HepG2 (cell line): ENCODE results near the gene PIP5K1C. TPM values are rescaled to one million over a fixed set of nuclear protein-coding genes. Genes with fewer than 3 reads are reported as not detected.

Source experiments
- ATF2 ChIP-seq: sonication (generic); formaldehyde crosslinking; IDR thresholded peaks from 2 replicates; pipeline ENCODE4 v1.4.0; 2020; ENCODE audit warnings: missing genetic modification reagents
- CBX5 ChIP-seq: sonication (generic); formaldehyde crosslinking; IDR thresholded peaks from 2 replicates; pipeline ENCODE4 v1.4.0; 2020; ENCODE audit warnings: missing genetic modification reagents, borderline replicate concordance
- EHMT2 ChIP-seq: fragments of 200-600 bp; sonication (generic); IDR thresholded peaks from 2 replicates; pipeline ENCODE4 v1.7.0; 2017; ENCODE audit warnings: antibody characterized with exemption, low read depth, low read length, borderline replicate concordance
- FOXA3 ChIP-seq: IDR thresholded peaks from 2 replicates; pipeline ENCODE4 v1.6.1; 2016; ENCODE audit warnings: missing genetic modification reagents, missing compliant biosample characterization
- FOXO1 ChIP-seq: sonication (generic); formaldehyde crosslinking; IDR thresholded peaks from 2 replicates; pipeline ENCODE4 v1.4.0; 2020; ENCODE audit warnings: missing genetic modification reagents
- FOXP1 ChIP-seq, 2 experiments: fragments of 450-650 bp in 1 of 2; IDR thresholded peaks; 2 replicates each; pipeline ENCODE4 v1.6.1; 2017 to 2018; ENCODE audit warnings: antibody characterized with exemption in 1 of 2
- GATAD2A ChIP-seq: IDR thresholded peaks from 2 replicates; pipeline ENCODE4 v1.6.1; 2016
- ISL2 ChIP-seq: sonication (generic); formaldehyde crosslinking; IDR thresholded peaks from 2 replicates; pipeline ENCODE4 v1.5.0; 2020; ENCODE audit warnings: missing genetic modification reagents
- KDM4B ChIP-seq: sonication (generic); formaldehyde crosslinking; IDR thresholded peaks from 2 replicates; pipeline ENCODE4 v1.4.0; 2020; ENCODE audit warnings: missing genetic modification reagents
- MNT ChIP-seq: fragments of 450-650 bp; IDR thresholded peaks from 2 replicates; pipeline ENCODE4 v1.6.1; 2016
- NFATC3 ChIP-seq: sonication (generic); formaldehyde crosslinking; IDR thresholded peaks from 2 replicates; pipeline ENCODE4 v1.5.1; 2020; ENCODE audit warnings: mild to moderate bottlenecking, missing genetic modification reagents
- NONO ChIP-seq, 2 experiments: fragments of 450-650 bp in 1 of 2; sonication (generic) in 1 of 2; formaldehyde crosslinking in 1 of 2; IDR thresholded peaks in 1 of 2; conservative IDR thresholded peaks in 1 of 2; 2 replicates each; pipeline versions ENCODE4 v1.6.1 to v1.8.0; 2017 to 2022; ENCODE audit warnings: mild to moderate bottlenecking in 1 of 2, missing genetic modification reagents in 1 of 2, moderate library complexity in 1 of 2
- PATZ1 ChIP-seq: sonication (generic); formaldehyde crosslinking; IDR thresholded peaks from 2 replicates; pipeline ENCODE4 v1.4.0; 2020; ENCODE audit warnings: missing genetic modification reagents
- PHF8 ChIP-seq: sonication (generic); formaldehyde crosslinking; IDR thresholded peaks from 2 replicates; pipeline ENCODE4 v1.5.0; 2020; ENCODE audit warnings: missing genetic modification reagents
- POLR2A ChIP-seq, 2 experiments: IDR thresholded peaks; 2 replicates each; pipeline ENCODE4 v1.6.1; 2011; ENCODE audit warnings: low read depth in 2 of 2, low read length in 2 of 2, mild to moderate bottlenecking in 1 of 2, moderate library complexity in 1 of 2; ENCODE audit not compliant: insufficient read depth in 1 of 2
- REXO4 ChIP-seq: sonication (generic); formaldehyde crosslinking; IDR thresholded peaks from 2 replicates; pipeline ENCODE4 v1.8.0; 2022; ENCODE audit warnings: missing genetic modification reagents, mild to moderate bottlenecking, borderline replicate concordance
- RXRB ChIP-seq: IDR thresholded peaks from 2 replicates; pipeline ENCODE4 v1.6.1; 2016; ENCODE audit warnings: borderline replicate concordance, missing genetic modification reagents, missing compliant biosample characterization
- ZFX ChIP-seq: sonication (generic); formaldehyde crosslinking; IDR thresholded peaks from 2 replicates; pipeline ENCODE4 v1.4.0; 2020; ENCODE audit warnings: mild to moderate bottlenecking, low read depth, missing genetic modification reagents, moderate library complexity
- ZKSCAN1 ChIP-seq: fragments of 150-350 bp; IDR thresholded peaks from 2 replicates; pipeline ENCODE4 v1.6.1; 2014; ENCODE audit warnings: low read length
- ZNF205 ChIP-seq: IDR thresholded peaks from 2 replicates; pipeline ENCODE4 v1.6.1; 2018; ENCODE audit warnings: missing biosample characterization, missing genetic modification reagents
- ZNF431 ChIP-seq: sonication (generic); formaldehyde crosslinking; IDR thresholded peaks from 2 replicates; pipeline ENCODE4 v1.9.0; 2022; ENCODE audit warnings: missing genetic modification reagents, low read depth, mild to moderate bottlenecking, borderline replicate concordance
- polyA plus RNA-seq, 8 experiments: library from polyadenylated mRNA; depleted of rRNA in 3 of 8; stranded (reverse) in 7 of 8; unstranded in 1 of 8; fragments of >200 nt; fragmentation: Illumina TruSeq in 4 of 8; extraction: Trizol in 4 of 8; gene quantifications; 2 replicates each; pipeline versions ENCODE4 v1.2.1 to v1.2.3, GENCODE V29; 2011 to 2016; ENCODE audit warnings: low read depth in 4 of 8, missing spikeins in 1 of 8, mixed read lengths in 1 of 8; ENCODE audit not compliant: insufficient read depth in 1 of 8
- total RNA-seq, 5 experiments: library from RNA; depleted of rRNA; stranded (reverse); fragments of >200 nt; fragmentation: Illumina TruSeq; extraction: Trizol; gene quantifications; 2 replicates each; pipeline ENCODE4 v1.2.3, GENCODE V29; 2016; ENCODE audit warnings: low read depth in 1 of 5
- TF ChIP-seq, protein P1 (sequence below): sonication (generic); formaldehyde crosslinking; IDR thresholded peaks from 2 replicates; pipeline ENCODE4 v1.5.0; 2020; ENCODE audit warnings: mild to moderate bottlenecking, missing genetic modification reagents
- TF ChIP-seq, protein P2 (sequence below): sonication (generic); formaldehyde crosslinking; IDR thresholded peaks from 2 replicates; pipeline ENCODE4 v1.5.0; 2020; ENCODE audit warnings: mild to moderate bottlenecking, low read depth, missing genetic modification reagents, borderline replicate concordance

PIP5K1C gene
- total and polyA plus RNA-seq, 2 of the 13 experiments (the other 11 are each of a cell fraction or from before 2014, with no cell fraction given) = 3.6 to 4.3 TPM

GRCh38 chr19:3710265-3710812 is 10.1 kb upstream of the PIP5K1C start (continued):
- TF ChIP-seq RXRB (CRISPR knock-in tag) (peak; percentile 83), ZNF205 (CRISPR knock-in tag) (peak; percentile 82), KDM4B (CRISPR knock-in tag) (peak; percentile 84; the same call in 1 of the 2 replicates), NONO (IDR thresholded peaks at IDR 0.05) (no peak), NONO (CRISPR knock-in tag; conservative IDR thresholded peaks at IDR 0.05) (peak; percentile 96), FOXO1 (CRISPR knock-in tag) (peak; percentile 69), CBX5 (peak; percentile 64; the same call in 1 of the 2 replicates), ATF2 (CRISPR knock-in tag) (peak; percentile 69; the same call in 1 of the 2 replicates), FOXP1 (IDR thresholded peaks at IDR 0.05) (no peak), FOXP1 (CRISPR knock-in tag; IDR thresholded peaks at IDR 0.05) (peak; percentile 58; the same call in 1 of the 2 replicates), REXO4 (CRISPR knock-in tag) (no peak), PATZ1 (CRISPR knock-in tag) (peak; percentile 80), ZNF431 (peak; percentile 41; the same call in 1 of the 2 replicates), POLR2A (IDR thresholded peaks at IDR 0.05; ENCODE audit: insufficient read depth in 1 of 2, low read depth in 2 of 2, low read length in 2 of 2) (0 out of 4 replicates have a peak, but pooled peaks of 1 of the 2 experiments have one; percentile 30), MNT (no peak), NFATC3 (CRISPR knock-in tag) (no peak), FOXA3 (CRISPR knock-in tag) (peak; percentile 91), ZFX (peak; percentile 53; the same call in 1 of the 2 replicates), GATAD2A (CRISPR knock-in tag) (peak; percentile 87), EHMT2 (no peak), ISL2 (CRISPR knock-in tag) (peak; percentile 81), ZKSCAN1 (0 out of 2 replicates have a peak, but pooled peaks have one; percentile 23), PHF8 (CRISPR knock-in tag) (no peak)
- TF ChIP-seq, protein P1, sequence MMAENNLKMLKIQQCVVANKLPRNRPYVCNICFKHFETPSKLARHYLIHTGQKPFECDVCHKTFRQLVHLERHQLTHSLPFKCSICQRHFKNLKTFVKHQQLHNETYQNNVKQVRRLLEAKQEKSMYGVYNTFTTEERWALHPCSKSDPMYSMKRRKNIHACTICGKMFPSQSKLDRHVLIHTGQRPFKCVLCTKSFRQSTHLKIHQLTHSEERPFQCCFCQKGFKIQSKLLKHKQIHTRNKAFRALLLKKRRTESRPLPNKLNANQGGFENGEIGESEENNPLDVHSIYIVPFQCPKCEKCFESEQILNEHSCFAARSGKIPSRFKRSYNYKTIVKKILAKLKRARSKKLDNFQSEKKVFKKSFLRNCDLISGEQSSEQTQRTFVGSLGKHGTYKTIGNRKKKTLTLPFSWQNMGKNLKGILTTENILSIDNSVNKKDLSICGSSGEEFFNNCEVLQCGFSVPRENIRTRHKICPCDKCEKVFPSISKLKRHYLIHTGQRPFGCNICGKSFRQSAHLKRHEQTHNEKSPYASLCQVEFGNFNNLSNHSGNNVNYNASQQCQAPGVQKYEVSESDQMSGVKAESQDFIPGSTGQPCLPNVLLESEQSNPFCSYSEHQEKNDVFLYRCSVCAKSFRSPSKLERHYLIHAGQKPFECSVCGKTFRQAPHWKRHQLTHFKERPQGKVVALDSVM (CRISPR knock-in tag) = peak; percentile 76
- TF ChIP-seq, protein P2, sequence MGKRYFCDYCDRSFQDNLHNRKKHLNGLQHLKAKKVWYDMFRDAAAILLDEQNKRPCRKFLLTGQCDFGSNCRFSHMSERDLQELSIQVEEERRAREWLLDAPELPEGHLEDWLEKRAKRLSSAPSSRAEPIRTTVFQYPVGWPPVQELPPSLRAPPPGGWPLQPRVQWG (CRISPR knock-in tag) = no peak
